Neural cell (in vitro differentiated cells): ENCODE data around the gene SH3PXD2B. TPM values are rescaled to one million over a fixed set of nuclear protein-coding genes. Genes with fewer than 3 reads are reported as not detected.

Source experiments
- H2AFZ ChIP-seq: fragments of 200-600, 300-800 bp; sonication (generic), shearing (Covaris generic); 2 replicates; pipeline ENCODE4 v1.6.0; 2014; ENCODE audit warnings: low read depth, mild to moderate bottlenecking, antibody characterized with exemption, low read length, moderate library complexity
- H3F3A ChIP-seq: fragments of 200-600 bp; shearing (Covaris generic); 2 replicates; pipeline ENCODE4 v1.6.1; 2016; ENCODE audit warnings: mild to moderate bottlenecking, moderate library complexity, mixed read lengths, antibody characterized with exemption, low read length; ENCODE audit not compliant: insufficient read depth, poor library complexity, severe bottlenecking
- H3K27ac ChIP-seq: fragments of 200-600, 300-800 bp; sonication (generic), shearing (Covaris generic); 2 replicates; pipeline ENCODE4 v1.5.1; 2014; ENCODE audit warnings: mild to moderate bottlenecking, low read length, moderate library complexity
- H3K27me3 ChIP-seq: fragments of 300-800, 200-600 bp; sonication (generic), shearing (Covaris generic); 2 replicates; pipeline ENCODE4 v1.6.0; 2014; ENCODE audit warnings: mild to moderate bottlenecking, low read depth, low read length, moderate library complexity; ENCODE audit not compliant: insufficient read depth
- H3K36me3 ChIP-seq: fragments of 300-800, 200-600 bp; sonication (generic), shearing (Covaris generic); 2 replicates; pipeline ENCODE4 v1.5.1; 2014; ENCODE audit warnings: mild to moderate bottlenecking, antibody characterized with exemption, low read length, moderate library complexity; ENCODE audit not compliant: insufficient read depth
- H3K4me2 ChIP-seq: fragments of 300-800, 200-600 bp; sonication (generic), shearing (Covaris generic); 2 replicates; pipeline ENCODE4 v1.6.0; 2014; ENCODE audit warnings: mild to moderate bottlenecking, low read length
- H3K4me3 ChIP-seq: fragments of 300-800, 200-600 bp; sonication (generic), shearing (Covaris generic); 2 replicates; pipeline ENCODE4 v1.5.1; 2014; ENCODE audit warnings: mild to moderate bottlenecking, low read length, moderate library complexity
- H3K79me2 ChIP-seq: fragments of 200-600 bp; shearing (Covaris generic); replicated peaks from 2 replicates; pipeline ENCODE4 v1.6.0; 2014; ENCODE audit warnings: mild to moderate bottlenecking, low read length, moderate library complexity; ENCODE audit not compliant: insufficient read depth
- H3K9ac ChIP-seq: fragments of 300-800, 200-600 bp; sonication (generic), shearing (Covaris generic); 2 replicates; pipeline ENCODE4 v1.6.1; 2016; ENCODE audit warnings: mild to moderate bottlenecking, low read length, mixed read lengths
- H3K9me2 ChIP-seq: fragments of 200-600 bp; shearing (Covaris generic); 2 replicates; pipeline ENCODE4 v1.6.1; 2016; ENCODE audit warnings: mild to moderate bottlenecking, low read length, mixed read lengths; ENCODE audit not compliant: insufficient read depth
- H3K9me3 ChIP-seq: fragments of 200-600, 300-800 bp; sonication (generic), shearing (Covaris generic); 2 replicates; pipeline ENCODE4 v1.6.1; 2016; ENCODE audit warnings: mild to moderate bottlenecking, mixed run types, low read length, moderate library complexity, mixed read lengths
- H4K20me1 ChIP-seq: fragments of 200-600 bp; shearing (Covaris generic); 2 replicates; pipeline ENCODE4 v1.6.1; 2016; ENCODE audit warnings: mild to moderate bottlenecking, mixed run types; ENCODE audit not compliant: insufficient read depth
- EP300 ChIP-seq: fragments of 450-650 bp; conservative IDR thresholded peaks from 2 replicates; pipeline ENCODE4 v1.6.1; 2014; ENCODE audit warnings: antibody characterized with exemption, mild to moderate bottlenecking, moderate library complexity; ENCODE audit not compliant: poor library complexity, severe bottlenecking
- EZH2 ChIP-seq: fragments of 200-600, 300-800 bp; shearing (Covaris generic), sonication (generic); IDR thresholded peaks from 2 replicates; pipeline ENCODE4 v1.6.1; 2014; ENCODE audit warnings: antibody characterized with exemption, low read length, borderline replicate concordance, mild to moderate bottlenecking; ENCODE audit not compliant: insufficient read depth, poor library complexity, severe bottlenecking
- MXI1 ChIP-seq: fragments of 450-650 bp; conservative IDR thresholded peaks from 2 replicates; pipeline ENCODE4 v1.6.1; 2014; ENCODE audit warnings: antibody characterized with exemption, mild to moderate bottlenecking; ENCODE audit not compliant: poor library complexity, severe bottlenecking
- POLR2AphosphoS5 ChIP-seq: IDR thresholded peaks from 2 replicates; pipeline ENCODE4 v1.6.1; 2012
- RAD21 ChIP-seq: fragments of 450-650 bp; conservative IDR thresholded peaks from 2 replicates; pipeline ENCODE4 v1.6.1; 2014; ENCODE audit warnings: antibody characterized with exemption, mild to moderate bottlenecking, moderate library complexity
- SMC3 ChIP-seq: fragments of 450-650 bp; conservative IDR thresholded peaks from 2 replicates; pipeline ENCODE4 v1.6.1; 2014; ENCODE audit warnings: antibody characterized with exemption, mild to moderate bottlenecking, moderate library complexity; ENCODE audit not compliant: poor library complexity
- TAF1 ChIP-seq: IDR thresholded peaks from 2 replicates; pipeline ENCODE4 v1.6.1; 2012; ENCODE audit warnings: low read depth
- polyA plus RNA-seq: library from polyadenylated mRNA; depleted of rRNA; stranded (reverse); fragments of >200 nt; gene quantifications from 2 replicates; pipeline ENCODE4 v1.2.3, GENCODE V29; 2014
- TF ChIP-seq, protein P1 (sequence below): IDR thresholded peaks from 2 replicates; pipeline ENCODE4 v1.6.1; 2012; ENCODE audit warnings: borderline replicate concordance
- TF ChIP-seq, protein P2 (sequence below): fragments of 450-650 bp; IDR thresholded peaks from 2 replicates; pipeline ENCODE4 v1.5.1; 2014; ENCODE audit warnings: antibody characterized with exemption, mild to moderate bottlenecking, moderate library complexity; ENCODE audit not compliant: poor library complexity, severe bottlenecking

Gene SH3PXD2B
- polyA plus RNA-seq, 1 donor from 2014 or later = 11.7 TPM

DNA sequence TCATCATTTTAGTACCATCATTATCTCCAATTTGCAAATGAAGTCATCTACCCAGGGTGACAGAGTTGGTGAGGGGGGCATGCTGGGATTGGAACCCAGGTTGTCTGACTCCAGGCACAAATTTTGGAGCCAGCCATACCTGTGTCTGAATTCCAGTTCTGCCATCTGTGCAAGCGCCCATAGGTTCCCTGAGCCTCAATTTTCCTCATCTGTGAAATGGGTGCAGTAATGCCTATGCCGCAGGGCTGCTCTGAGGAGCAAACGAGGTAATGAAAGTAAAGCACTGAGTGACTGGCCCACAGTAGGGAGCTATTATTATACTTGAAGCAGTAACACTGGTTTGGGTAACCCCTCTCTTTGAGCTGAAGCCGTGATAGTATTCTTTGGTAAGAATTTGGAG, 49.6 kb downstream of the SH3PXD2B start:
- Histone ChIP-seq H2AFZ (no peak overlapping the region), H3K4me3 (no peak overlapping the region), H3K79me2 (no peaks in the 10 kb centered on the region), H3K4me2 (no peak overlapping the region), H3K27me3 (no peaks in the 10 kb centered on the region), H3K27ac (no peak overlapping the region), H3K9me2 (no peaks in the 10 kb centered on the region), H3K36me3 (no peaks in the 10 kb centered on the region), H3F3A (no peaks in the 10 kb centered on the region), H3K9me3 (no peaks in the 10 kb centered on the region), H4K20me1 (no peaks in the 10 kb centered on the region), H3K9ac (no peak overlapping the region)
- TF ChIP-seq SMC3 (no peak), MXI1 (no peak), POLR2AphosphoS5 (no peak), EZH2 (no peak), RAD21 (no peak), EP300 (no peak), TAF1 (no peak)
- TF ChIP-seq, protein P1, sequence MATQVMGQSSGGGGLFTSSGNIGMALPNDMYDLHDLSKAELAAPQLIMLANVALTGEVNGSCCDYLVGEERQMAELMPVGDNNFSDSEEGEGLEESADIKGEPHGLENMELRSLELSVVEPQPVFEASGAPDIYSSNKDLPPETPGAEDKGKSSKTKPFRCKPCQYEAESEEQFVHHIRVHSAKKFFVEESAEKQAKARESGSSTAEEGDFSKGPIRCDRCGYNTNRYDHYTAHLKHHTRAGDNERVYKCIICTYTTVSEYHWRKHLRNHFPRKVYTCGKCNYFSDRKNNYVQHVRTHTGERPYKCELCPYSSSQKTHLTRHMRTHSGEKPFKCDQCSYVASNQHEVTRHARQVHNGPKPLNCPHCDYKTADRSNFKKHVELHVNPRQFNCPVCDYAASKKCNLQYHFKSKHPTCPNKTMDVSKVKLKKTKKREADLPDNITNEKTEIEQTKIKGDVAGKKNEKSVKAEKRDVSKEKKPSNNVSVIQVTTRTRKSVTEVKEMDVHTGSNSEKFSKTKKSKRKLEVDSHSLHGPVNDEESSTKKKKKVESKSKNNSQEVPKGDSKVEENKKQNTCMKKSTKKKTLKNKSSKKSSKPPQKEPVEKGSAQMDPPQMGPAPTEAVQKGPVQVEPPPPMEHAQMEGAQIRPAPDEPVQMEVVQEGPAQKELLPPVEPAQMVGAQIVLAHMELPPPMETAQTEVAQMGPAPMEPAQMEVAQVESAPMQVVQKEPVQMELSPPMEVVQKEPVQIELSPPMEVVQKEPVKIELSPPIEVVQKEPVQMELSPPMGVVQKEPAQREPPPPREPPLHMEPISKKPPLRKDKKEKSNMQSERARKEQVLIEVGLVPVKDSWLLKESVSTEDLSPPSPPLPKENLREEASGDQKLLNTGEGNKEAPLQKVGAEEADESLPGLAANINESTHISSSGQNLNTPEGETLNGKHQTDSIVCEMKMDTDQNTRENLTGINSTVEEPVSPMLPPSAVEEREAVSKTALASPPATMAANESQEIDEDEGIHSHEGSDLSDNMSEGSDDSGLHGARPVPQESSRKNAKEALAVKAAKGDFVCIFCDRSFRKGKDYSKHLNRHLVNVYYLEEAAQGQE = no peak
- TF ChIP-seq, protein P2, sequence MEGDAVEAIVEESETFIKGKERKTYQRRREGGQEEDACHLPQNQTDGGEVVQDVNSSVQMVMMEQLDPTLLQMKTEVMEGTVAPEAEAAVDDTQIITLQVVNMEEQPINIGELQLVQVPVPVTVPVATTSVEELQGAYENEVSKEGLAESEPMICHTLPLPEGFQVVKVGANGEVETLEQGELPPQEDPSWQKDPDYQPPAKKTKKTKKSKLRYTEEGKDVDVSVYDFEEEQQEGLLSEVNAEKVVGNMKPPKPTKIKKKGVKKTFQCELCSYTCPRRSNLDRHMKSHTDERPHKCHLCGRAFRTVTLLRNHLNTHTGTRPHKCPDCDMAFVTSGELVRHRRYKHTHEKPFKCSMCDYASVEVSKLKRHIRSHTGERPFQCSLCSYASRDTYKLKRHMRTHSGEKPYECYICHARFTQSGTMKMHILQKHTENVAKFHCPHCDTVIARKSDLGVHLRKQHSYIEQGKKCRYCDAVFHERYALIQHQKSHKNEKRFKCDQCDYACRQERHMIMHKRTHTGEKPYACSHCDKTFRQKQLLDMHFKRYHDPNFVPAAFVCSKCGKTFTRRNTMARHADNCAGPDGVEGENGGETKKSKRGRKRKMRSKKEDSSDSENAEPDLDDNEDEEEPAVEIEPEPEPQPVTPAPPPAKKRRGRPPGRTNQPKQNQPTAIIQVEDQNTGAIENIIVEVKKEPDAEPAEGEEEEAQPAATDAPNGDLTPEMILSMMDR = no peak

DNA sequence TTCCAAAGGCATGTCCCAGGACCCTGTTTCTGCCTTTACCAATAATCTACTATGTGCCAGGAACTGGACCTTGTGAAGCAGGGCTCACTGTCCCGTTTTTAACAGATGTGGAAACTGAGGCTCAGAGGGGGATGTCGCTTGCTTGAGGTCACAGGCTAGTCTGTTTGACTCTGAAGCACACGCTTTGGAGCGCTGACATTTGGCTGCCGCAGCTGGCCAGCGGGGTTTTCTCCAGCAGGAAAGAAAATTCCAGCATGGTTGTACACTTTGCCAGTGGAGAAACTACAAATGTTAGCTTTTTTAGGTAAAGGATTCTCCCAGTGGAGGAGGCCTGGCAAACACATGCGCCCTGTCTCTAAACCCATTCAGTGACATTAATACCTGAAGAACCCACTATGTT, 50.5 kb downstream of the SH3PXD2B start:
- Histone ChIP-seq H3K27me3 (no peaks in the 10 kb centered on the region), H3K4me2 (no peak overlapping the region), H3K79me2 (no peaks in the 10 kb centered on the region), H3F3A (no peaks in the 10 kb centered on the region), H3K36me3 (no peaks in the 10 kb centered on the region), H3K27ac (no peak overlapping the region), H4K20me1 (no peaks in the 10 kb centered on the region), H2AFZ (no peak overlapping the region), H3K9me2 (no peaks in the 10 kb centered on the region), H3K9ac (no peak overlapping the region), H3K9me3 (no peaks in the 10 kb centered on the region), H3K4me3 (no peak overlapping the region)
- TF ChIP-seq MXI1 (no peak), EP300 (no peak), TAF1 (no peak), EZH2 (no peak)
- TF ChIP-seq, protein P1 = no peak
